ENCODE data around the gene TSPO.

DNA sequence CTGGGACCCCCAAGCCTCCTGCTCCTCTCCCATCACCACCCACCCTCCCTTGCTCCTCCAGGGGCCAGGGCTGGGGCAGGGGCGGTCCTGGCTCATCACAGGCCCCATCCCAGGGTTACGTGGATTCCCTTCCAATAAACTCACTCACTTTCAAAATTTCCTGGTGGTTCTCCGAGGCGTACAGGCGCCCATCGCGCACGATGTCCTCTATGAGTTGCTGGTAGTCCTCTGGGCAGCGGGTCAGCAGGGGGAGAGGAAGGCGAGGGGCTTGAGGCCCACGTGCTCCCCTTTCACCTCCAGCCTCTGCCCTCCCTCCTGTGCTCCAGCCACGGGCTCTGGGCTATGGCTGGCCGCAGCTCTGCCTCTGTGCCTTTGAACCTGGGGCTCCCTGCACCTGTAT is 56.0 kb downstream of the TSPO start:
- TF ChIP-seq, protein P1, sequence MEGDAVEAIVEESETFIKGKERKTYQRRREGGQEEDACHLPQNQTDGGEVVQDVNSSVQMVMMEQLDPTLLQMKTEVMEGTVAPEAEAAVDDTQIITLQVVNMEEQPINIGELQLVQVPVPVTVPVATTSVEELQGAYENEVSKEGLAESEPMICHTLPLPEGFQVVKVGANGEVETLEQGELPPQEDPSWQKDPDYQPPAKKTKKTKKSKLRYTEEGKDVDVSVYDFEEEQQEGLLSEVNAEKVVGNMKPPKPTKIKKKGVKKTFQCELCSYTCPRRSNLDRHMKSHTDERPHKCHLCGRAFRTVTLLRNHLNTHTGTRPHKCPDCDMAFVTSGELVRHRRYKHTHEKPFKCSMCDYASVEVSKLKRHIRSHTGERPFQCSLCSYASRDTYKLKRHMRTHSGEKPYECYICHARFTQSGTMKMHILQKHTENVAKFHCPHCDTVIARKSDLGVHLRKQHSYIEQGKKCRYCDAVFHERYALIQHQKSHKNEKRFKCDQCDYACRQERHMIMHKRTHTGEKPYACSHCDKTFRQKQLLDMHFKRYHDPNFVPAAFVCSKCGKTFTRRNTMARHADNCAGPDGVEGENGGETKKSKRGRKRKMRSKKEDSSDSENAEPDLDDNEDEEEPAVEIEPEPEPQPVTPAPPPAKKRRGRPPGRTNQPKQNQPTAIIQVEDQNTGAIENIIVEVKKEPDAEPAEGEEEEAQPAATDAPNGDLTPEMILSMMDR (IDR thresholded peaks at IDR 0.05): no peak
- TF ChIP-seq POLR2AphosphoS5 (IDR thresholded peaks at IDR 0.05): no peak
- TF ChIP-seq POLR2A (IDR thresholded peaks at IDR 0.05): no peak
- TF ChIP-seq EP300 (IDR thresholded peaks at IDR 0.05): no peak
